Panc1 (cell line): ENCODE data around the gene MILR1. TPM values are rescaled to one million over a fixed set of nuclear protein-coding genes. Genes with fewer than 3 reads are reported as not detected.
"Not testable (repeated sequence)": the region's sequence is repeated elsewhere in the genome, so short reads cannot be mapped to it uniquely, and the experiment has no call there.

Experiments
- ATAC-seq: fragments of 200-7000 bp; cut with Tn5 transposase; 2 replicates; pipeline ENCODE4 v1.9.1; 2020; ENCODE audit warnings: mild to moderate bottlenecking, moderate library complexity
- BruUV-seq: library from RNA; stranded (reverse); fragments of 400-500 nt; replicated peaks from 2 replicates; lab custom pipeline; 2021; lab: Mats Ljungman, UMichigan
- CTCF ChIA-PET: fragments of 300-600 bp; sonication (Branson Sonifier 250); formaldehyde crosslinking; loops from one replicate; lab custom pipeline; 2022; ENCODE audit warnings: antibody characterized with exemption; lab: Charles Lee
- POLR2A ChIA-PET: fragments of 300-600 bp; sonication (Branson Sonifier 250); formaldehyde crosslinking; loops from one replicate; lab custom pipeline; 2022; ENCODE audit warnings: antibody characterized with exemption; lab: Charles Lee
- DNase-seq: peaks from one replicate; pipeline ENCODE4 v3.0.0-alpha.2; 2010; ENCODE audit warnings: low read depth, low spot score
- H3K27ac ChIP-seq: 2 replicates; pipeline ENCODE4 v1.5.1; 2011; ENCODE audit warnings: mild to moderate bottlenecking, low read length, inconsistent platforms
- H3K27me3 ChIP-seq: fragments of 200-500 bp; sonication (Bioruptor generic); 2 replicates; pipeline ENCODE4 v1.6.0; 2014; ENCODE audit warnings: low read length, inconsistent platforms; ENCODE audit not compliant: control insufficient read depth, insufficient read depth
- H3K36me3 ChIP-seq: fragments of 200-500 bp; sonication (Bioruptor generic); 2 replicates; pipeline ENCODE4 v1.5.1; 2014; ENCODE audit warnings: inconsistent platforms, mild to moderate bottlenecking, low read length, moderate library complexity; ENCODE audit not compliant: control insufficient read depth, insufficient read depth
- H3K4me1 ChIP-seq: 2 replicates; pipeline ENCODE4 v1.5.1; 2011; ENCODE audit warnings: inconsistent platforms, mild to moderate bottlenecking, low read length, moderate library complexity; ENCODE audit not compliant: control insufficient read depth, insufficient read depth
- H3K4me3 ChIP-seq, 2 experiments: 2 replicates each; pipeline ENCODE4 v1.5.1; 2011 to 2012; ENCODE audit warnings: low read depth in 2 of 2, low read length in 2 of 2, mild to moderate bottlenecking in 2 of 2, inconsistent platforms in 1 of 2, moderate library complexity in 1 of 2
- H3K9me3 ChIP-seq: fragments of 200-500 bp; sonication (Bioruptor generic); 2 replicates; pipeline ENCODE4 v1.5.1; 2014; ENCODE audit warnings: low read depth, mild to moderate bottlenecking, inconsistent platforms, low read length, moderate library complexity; ENCODE audit not compliant: control insufficient read depth, insufficient read depth
- CTCF ChIP-seq: fragments of 450-650 bp; IDR thresholded peaks from 2 replicates; pipeline ENCODE4 v1.5.1; 2017; ENCODE audit warnings: mild to moderate bottlenecking
- POLR2AphosphoS5 ChIP-seq: IDR thresholded peaks from 2 replicates; pipeline ENCODE4 v1.6.1; 2012; ENCODE audit warnings: mild to moderate bottlenecking, low read depth, low read length, moderate library complexity
- REST ChIP-seq, 2 experiments: IDR thresholded peaks; 2 replicates each; pipeline ENCODE4 v1.6.1; 2011 to 2012; ENCODE audit warnings: low read depth in 2 of 2, control low read depth in 1 of 2, low read length in 1 of 2, mild to moderate bottlenecking in 1 of 2, moderate library complexity in 1 of 2; ENCODE audit not compliant: insufficient read depth in 1 of 2
- SIN3A ChIP-seq: IDR thresholded peaks from 2 replicates; pipeline ENCODE4 v1.6.1; 2012; ENCODE audit warnings: low read depth, mild to moderate bottlenecking, low read length, moderate library complexity, borderline replicate concordance; ENCODE audit not compliant: insufficient read depth
- TCF7L2 ChIP-seq: IDR thresholded peaks from 2 replicates; pipeline ENCODE4 v1.6.1; 2011; ENCODE audit warnings: mild to moderate bottlenecking, low read depth, low read length, inconsistent platforms
- in situ Hi-C: cut with HindIII; loops from 2 replicates; pipeline ENCODE4 v1.10.0; 2016; ENCODE audit warnings: low sequenced_read_pairs, low pct_unique_long_range_greater_than_20kb
- intact Hi-C: fragments of 100-400 bp; cut with micrococcal nuclease; formaldehyde crosslinking; loops from one replicate; pipeline ENCODE4 v1.10.0; 2022; ENCODE audit not compliant: unreplicated experiment
- total RNA-seq: library from RNA; stranded (reverse); gene quantifications from one replicate; pipeline ENCODE4 v1.2.1, GENCODE V29; 2021; ENCODE audit not compliant: unreplicated experiment

Gene MILR1
- total RNA-seq, 1 experiment from 2014 or later, result not detected

- ATAC-seq, result no peak
- Histone ChIP-seq H3K27ac (no peak overlapping the region), H3K27me3 (no peaks in the 10 kb centered on the region), H3K4me3 (no peak overlapping the region), H3K4me1 (no peaks in the 10 kb centered on the region), H3K36me3 (no peaks in the 10 kb centered on the region; the same call in 1 of the 2 replicates), H3K9me3 (no peaks in the 10 kb centered on the region; the same call in 1 of the 2 replicates)
- TF ChIP-seq SIN3A (no peak), CTCF (no peak), POLR2AphosphoS5 (no peak), TCF7L2 (no peak), REST (IDR thresholded peaks at IDR 0.05; ENCODE audit: insufficient read depth in 1 of 2, low read depth in 2 of 2, low read length in 1 of 2) (no peak)
- DNase-seq, result no peak
- ChIA-PET POLR2A (interaction anchor here (0.6 kb wide), 1 partner anchor 70 kb away, joined by 4 read pairs; no protein-coding TSS in a partner anchor), CTCF (no interaction called here)
- BruUV-seq, result no TSS peak
- intact Hi-C loops (no loop called here), in situ Hi-C loops (no loop called here)
Observed at GRCh38 chr17:64428406-64428805, 20.5 kb upstream of the MILR1 start.

- ATAC-seq, intact Hi-C loops, H3K36me3 ChIP-seq, H3K4me3 ChIP-seq, DNase-seq, H3K9me3 ChIP-seq, BruUV-seq, in situ Hi-C loops, H3K27ac ChIP-seq, H3K4me1 ChIP-seq, POLR2A ChIA-PET, H3K27me3 ChIP-seq: not testable (repeated sequence)
- CTCF ChIA-PET, result interaction anchor here (0.7 kb wide), 1 partner anchor 109 kb away, joined by 6 read pairs; no protein-coding TSS in a partner anchor
Observed at GRCh38 chr17:64430036-64430435, 18.9 kb upstream of the MILR1 start.

- POLR2A ChIA-PET, result interaction anchor here (0.5 kb wide), 1 partner anchor 27 kb away, joined by 3 read pairs; no protein-coding TSS in a partner anchor
- in situ Hi-C loops, result no loop called here
Observed at GRCh38 chr17:64431534-64431933, 17.4 kb upstream of the MILR1 start.

More at GRCh38 chr17:64431534-64431933, 17.4 kb upstream of the MILR1 start:
- H3K36me3 ChIP-seq, result no peaks in the 10 kb centered on the region; the same call in 1 of the 2 replicates
- no TSS peak for BruUV-seq
- no peaks in the 10 kb centered on the region for H3K4me1 ChIP-seq
- no peak overlapping the region for H3K27ac ChIP-seq
- intact Hi-C loops, result no loop called here
- no peaks in the 10 kb centered on the region for H3K27me3 ChIP-seq
- DNase-seq (no peak), ATAC-seq (no peak)
- CTCF ChIA-PET, result no interaction called here
- no peak for TF ChIP-seq REST (IDR thresholded peaks at IDR 0.05; ENCODE audit: insufficient read depth in 1 of 2, low read depth in 2 of 2, low read length in 1 of 2)
- TF ChIP-seq TCF7L2, result no peak
- no peak for TF ChIP-seq POLR2AphosphoS5
- no peak for TF ChIP-seq SIN3A
- no peak for TF ChIP-seq CTCF
- H3K4me3 ChIP-seq, result no peak overlapping the region
- H3K9me3 ChIP-seq, result no peaks in the 10 kb centered on the region; the same call in 1 of the 2 replicates
